Stimulated activated CD8-positive, alpha-beta memory T cell treated with anti-CD3 and anti-CD28 coated beads, Interleukin-15, amount 100 ng/mL, for 1 hour (primary cell): ENCODE measurements around the gene ENTPD3.
"Not testable (repeated sequence)": the region's sequence is repeated elsewhere in the genome, so short reads cannot be mapped to it uniquely, and the experiment has no call there.

Source experiments
- DNase-seq: peaks from one replicate; pipeline ENCODE4 v3.0.0-alpha.2; 2020; ENCODE audit warnings: low read depth

ENTPD3 gene

GRCh38 chr3:40407007-40407406, 20.0 kb downstream of the ENTPD3 start:
- no peak for DNase-seq

DNA sequence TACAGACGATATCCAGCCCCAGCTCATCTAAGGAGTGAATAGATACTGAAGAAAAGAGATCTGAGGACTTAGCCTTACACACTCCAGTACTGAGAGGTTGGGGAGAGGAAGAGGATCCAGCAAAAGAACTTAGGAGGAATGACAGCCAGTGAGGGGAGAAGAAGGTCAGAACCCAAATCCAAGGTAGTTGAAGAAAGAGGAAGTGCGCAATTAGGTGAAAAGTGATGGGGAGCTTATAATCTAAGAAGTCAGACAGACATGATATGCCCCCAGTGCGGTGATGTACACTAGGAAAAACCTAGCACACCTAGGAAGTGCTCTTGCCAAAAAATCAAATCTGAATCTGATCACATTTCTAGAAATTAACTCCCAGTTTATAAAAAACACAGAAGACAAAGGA, 20.6 kb downstream of the ENTPD3 start:
- no peak for DNase-seq

GRCh38 chr3:40414270-40414669, 27.3 kb downstream of the ENTPD3 start:
- no peak for DNase-seq

- no peak for DNase-seq
Measured at GRCh38 chr3:40417845-40418543, 31.0 kb downstream of the ENTPD3 start.

DNA sequence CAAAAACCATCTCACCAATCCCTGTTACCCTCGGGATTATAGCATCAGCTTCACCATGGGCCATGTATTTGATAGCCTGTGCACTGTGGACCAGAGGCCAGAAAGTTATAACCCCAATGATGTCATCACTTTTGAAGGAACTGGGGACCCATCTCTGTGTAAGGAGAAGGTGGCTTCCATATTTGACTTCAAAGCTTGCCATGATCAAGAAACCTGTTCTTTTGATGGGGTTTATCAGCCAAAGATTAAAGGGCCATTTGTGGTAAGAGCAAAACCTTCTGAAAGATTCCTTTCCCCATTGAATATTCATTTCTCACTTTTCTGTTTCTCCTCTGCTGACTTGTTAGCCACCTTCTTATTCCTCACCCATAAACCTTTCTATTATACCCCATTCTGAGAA, 35.9 kb downstream of the ENTPD3 start:
- no peak for DNase-seq

DNA sequence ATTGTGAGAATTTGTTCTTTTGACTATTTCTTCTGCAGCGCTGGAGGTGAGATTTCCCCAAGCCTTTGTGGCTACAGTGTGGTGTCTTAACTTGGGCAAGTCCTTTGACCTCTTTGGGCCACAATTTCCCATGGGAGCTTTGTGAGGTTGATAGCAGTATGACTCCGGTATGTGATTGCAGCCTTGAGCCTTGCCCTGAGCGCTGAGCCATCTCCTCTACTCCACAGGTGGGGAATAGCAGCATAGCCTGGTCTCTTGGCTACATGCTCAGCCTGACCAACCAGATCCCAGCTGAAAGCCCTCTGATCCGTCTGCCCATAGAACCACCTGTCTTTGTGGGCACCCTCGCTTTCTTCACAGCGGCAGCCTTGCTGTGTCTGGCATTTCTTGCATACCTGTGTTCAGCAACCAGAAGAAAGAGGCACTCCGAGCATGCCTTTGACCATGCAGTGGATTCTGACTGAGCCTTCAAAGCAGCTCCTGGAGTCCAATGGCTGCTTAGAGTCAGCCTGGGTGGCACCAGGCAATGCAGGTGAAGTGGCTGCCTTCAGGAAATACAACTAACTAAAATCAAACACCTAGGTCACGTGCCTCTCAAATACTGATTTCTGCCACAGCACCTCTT, 40.2 kb downstream of the ENTPD3 start:
- DNase-seq: no peak

DNA sequence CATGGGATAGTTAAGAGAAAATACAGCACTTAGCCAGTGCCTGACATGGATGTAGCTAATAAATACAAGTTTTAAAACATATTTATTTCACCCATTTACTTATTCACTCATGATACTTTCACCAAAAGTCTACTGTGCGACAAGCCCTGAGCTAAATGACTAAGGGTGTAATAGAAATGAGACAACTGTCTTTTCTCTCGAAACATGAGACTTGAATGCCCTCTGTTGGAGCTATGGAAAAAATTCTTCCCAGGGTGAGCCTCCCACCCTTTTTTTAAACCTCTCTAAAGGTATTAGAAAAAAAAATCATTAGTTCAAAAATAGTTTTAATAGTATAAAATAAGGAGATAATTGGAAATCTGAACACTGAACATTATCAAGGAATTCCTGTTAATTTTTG, 45.8 kb downstream of the ENTPD3 start:
- no peak for DNase-seq

GRCh38 chr3:40437889-40438288, 50.9 kb downstream of the ENTPD3 start:
- no peak for DNase-seq

DNA sequence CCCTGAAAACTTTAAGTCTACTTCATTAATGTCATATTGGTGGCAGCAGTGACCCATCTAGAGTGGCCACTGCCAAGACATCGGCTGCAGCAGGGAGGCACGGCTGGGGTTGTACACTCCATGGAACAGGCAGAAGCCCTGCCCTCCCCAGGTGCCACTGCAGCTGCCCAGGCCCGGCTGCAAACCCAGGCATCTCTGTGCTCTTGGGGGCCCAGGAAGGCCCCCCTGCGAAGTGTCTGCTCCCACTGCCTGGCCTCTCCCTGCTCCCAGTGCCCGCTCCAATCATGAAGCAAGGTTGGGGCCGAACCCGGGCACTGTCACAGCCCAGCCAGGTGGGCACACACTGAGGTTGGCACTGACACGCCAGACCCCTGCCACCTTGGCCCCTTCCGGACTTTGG, 58.1 kb downstream of the ENTPD3 start:
- no peak for DNase-seq

- no peak for DNase-seq
Measured at GRCh38 chr3:40445880-40446279, 58.9 kb downstream of the ENTPD3 start.

DNA sequence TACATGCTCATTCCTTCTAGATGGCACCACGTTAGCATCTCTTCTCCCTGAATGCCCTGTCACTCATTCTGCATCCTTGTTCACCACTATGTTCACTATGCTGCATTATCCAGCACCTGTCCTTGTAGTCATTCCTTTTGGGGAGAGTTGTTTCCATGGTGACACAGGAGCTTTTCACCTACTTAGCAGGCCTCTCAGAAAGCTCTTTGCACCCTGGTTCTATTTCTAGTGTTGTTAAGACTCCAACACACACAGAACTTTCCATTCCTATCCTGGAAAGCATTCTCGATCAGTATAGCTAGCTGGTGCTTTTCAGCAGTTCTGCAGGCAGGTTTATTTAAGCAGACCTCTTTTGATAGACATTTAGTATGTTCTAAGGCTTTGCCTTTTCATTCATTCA, 63.5 kb downstream of the ENTPD3 start:
- no peak for DNase-seq

- no peak for DNase-seq
Measured at GRCh38 chr3:40451551-40451950, 64.6 kb downstream of the ENTPD3 start.

GRCh38 chr3:40452057-40452456, 65.1 kb downstream of the ENTPD3 start:
- no peak for DNase-seq

GRCh38 chr3:40452562-40452875, 65.5 kb downstream of the ENTPD3 start:
- DNase-seq: no peak

DNA sequence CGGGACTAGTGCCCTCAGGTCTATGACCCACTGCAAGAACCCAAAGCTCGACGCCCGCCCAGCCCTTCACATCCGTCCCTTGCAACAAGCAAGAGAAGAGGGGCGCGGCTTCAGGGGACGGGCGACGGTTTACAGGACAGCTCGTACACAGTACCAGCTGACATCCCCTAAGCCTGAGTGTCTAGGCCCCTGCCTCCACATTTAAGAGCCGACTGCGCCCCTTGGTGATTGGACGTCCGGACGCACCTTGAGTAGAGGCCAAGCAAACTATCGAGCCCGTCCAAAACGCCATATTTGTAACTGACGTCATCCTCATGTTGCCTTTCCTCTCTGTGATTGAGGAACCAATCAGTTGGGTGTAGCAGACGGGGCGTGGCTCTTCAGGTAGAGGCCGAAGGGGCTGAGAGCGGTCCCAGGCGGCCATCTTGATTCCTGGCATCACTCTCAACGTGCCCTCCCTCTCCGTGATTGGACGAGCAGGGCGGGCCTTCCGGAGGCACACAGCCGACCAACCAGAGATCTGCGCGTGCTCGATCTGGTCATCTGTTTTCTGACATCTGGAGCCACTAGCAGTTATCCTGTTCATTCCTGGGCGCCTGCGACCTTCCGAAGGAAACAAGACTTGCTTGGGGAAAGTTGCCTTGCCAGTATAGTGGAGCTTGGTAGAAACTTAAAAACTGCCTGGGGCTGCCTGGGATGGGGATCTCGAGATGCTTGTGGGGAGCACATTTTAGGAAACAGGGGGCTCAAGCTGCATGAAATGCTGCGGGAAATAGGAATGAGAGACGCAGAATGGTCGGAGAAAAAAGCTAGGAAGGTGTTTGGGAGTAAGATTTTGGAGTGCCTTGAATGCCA, 66.1 kb downstream of the ENTPD3 start:
- DNase-seq: peak; percentile 85

- DNase-seq: no peak
Measured at GRCh38 chr3:40453933-40454332, 66.9 kb downstream of the ENTPD3 start.

DNA sequence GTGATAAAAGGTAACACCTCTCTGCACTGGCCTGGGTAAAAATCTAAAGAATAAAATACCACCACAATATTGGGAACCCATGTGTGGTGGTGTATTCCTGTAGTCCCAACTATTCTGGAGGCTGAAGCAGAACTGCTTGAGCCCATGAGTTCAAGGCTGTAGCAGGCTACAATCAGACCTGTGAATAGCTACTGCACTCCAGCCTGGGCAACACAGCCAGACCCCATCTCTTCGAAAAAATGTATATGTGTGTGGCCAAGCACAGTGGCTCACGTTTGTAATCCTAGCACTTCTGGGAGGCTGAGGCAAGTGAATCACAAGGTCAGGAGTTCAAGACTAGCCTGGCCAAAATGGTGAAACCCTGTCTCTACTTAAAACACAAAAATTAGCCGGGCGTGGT, 68.3 kb downstream of the ENTPD3 start:
- DNase-seq: no peak

GRCh38 chr3:40456279-40456939, 69.4 kb downstream of the ENTPD3 start:
- no peak for DNase-seq

GRCh38 chr3:40456940-40457823, 70.2 kb downstream of the ENTPD3 start, which contains the start of gene RPL14:
RPL14 (plus strand) TSS chr3:40457339; CDS start chr3:40457472, 133 bp downstream.
- peak; percentile 90 for DNase-seq

- DNase-seq: no peak
Measured at GRCh38 chr3:40458473-40458872, 71.5 kb downstream of the ENTPD3 start.

DNA sequence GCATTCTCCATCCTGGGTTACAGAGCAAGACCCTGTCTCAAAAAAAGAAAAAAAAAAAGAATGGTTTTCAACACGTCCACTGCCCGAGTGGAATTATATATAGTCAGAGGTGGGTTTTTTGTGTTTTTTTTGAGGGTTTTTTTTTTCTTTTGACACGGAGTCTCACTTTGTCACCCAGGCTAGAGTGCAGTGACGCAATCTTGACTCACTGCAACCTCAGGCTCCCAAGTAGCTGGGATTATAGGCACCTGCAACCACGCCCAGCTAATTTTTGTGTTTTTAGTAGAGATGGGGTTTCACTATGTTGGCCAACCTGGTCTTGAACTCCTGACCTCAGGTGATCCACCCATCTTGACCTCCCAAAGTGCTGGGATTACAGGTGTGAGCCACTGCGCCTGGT, 73.5 kb downstream of the ENTPD3 start:
- not testable (repeated sequence) for DNase-seq

GRCh38 chr3:40461161-40461560, 74.2 kb downstream of the ENTPD3 start:
- no peak for DNase-seq
